ENCODE data around the gene TACC2.

Gene TACC2

DNA sequence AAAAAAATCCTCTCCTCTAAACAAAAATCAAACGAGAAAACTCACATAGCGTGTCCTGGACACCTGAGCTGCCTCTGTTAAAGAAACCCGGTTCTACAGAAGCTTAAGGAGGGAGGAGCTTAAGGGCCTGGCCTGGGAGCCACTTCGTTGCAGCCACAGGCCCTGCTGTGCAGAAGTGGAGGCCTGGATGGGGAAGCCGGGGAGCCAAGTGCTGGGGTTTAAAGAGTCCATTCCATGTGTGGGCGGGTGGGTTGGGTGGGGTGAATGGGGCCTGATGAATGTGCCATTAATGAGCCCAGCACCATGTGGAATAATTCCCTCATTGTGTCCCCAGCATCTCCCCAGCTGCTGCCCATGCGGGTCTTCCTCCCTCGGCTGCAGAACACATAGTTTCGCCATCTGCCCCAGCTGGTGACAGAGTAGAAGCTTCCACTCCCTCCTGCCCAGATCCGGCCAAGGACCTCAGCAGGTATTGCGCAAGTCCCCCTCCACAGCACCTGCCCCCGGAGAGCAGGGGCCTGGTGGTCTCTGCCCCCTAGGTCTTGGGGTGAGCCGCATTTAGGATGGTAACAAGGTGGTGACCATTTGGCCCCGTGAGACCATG is 154.4 kb downstream of the TACC2 start:
- DNase-seq (ENCODE audit: low read depth in 2 of 2) = no peak

DNA sequence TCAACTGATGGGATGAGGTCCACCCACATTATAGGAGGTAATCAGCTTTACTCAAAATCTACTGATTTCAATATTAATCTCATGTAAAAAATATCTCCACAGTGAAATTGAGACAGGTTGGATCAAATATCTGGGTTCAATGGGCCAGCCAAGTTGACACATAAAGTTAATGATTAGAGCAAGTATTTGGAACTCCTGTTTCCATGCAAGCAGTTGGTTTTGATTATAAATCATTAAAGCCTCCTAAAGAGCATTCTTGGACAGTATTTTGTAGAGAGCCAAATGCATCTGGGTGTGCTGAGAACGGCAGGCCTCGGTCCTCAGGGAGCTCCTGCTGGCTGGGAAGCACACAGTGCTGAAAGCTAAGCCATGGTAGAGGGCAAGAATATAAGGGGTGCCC is 155.2 kb downstream of the TACC2 start:
- DNase-seq (ENCODE audit: low read depth in 2 of 2) = no peak

- DNase-seq (ENCODE audit: low read depth in 2 of 2) = no peak
Observed at GRCh38 chr10:122145113-122145512, 156.2 kb downstream of the TACC2 start.

- DNase-seq (ENCODE audit: low read depth in 2 of 2) = no peak
Observed at GRCh38 chr10:122147663-122148062, 158.7 kb downstream of the TACC2 start.

DNA sequence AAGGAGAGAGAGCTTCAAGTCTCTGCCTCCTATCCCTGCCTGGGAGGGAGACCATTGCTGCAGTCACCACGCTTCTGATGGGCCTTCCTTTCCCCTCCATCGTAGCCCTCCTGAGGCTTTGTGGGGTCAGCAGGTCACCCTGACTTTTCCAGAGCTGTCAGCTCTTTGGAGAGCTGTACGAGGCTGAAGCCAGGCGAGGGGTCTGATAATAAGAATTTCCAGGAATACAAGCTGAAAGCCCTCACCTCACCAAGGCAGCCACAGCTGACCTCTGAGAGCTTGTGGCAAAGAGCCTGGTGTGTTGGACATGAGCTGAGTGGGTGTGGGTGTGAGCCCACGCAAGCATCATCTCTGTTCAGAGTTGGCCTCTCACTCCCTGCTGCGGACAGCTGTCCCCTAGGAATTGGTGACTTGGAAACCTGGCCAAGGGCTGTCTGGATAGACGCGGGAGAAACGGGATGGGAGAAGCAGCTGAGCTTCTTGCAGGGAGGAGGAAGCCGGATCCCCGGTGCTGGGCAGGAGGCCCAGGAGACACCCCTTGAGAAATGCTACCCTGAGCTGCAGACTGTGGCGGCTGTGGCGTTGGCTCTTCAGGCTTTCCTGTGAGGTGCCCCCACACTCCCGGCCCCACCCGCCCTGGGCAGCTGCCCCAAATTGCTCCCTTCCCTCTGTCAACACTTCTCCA is 160.1 kb downstream of the TACC2 start:
- no peak for DNase-seq (ENCODE audit: low read depth in 2 of 2)

DNA sequence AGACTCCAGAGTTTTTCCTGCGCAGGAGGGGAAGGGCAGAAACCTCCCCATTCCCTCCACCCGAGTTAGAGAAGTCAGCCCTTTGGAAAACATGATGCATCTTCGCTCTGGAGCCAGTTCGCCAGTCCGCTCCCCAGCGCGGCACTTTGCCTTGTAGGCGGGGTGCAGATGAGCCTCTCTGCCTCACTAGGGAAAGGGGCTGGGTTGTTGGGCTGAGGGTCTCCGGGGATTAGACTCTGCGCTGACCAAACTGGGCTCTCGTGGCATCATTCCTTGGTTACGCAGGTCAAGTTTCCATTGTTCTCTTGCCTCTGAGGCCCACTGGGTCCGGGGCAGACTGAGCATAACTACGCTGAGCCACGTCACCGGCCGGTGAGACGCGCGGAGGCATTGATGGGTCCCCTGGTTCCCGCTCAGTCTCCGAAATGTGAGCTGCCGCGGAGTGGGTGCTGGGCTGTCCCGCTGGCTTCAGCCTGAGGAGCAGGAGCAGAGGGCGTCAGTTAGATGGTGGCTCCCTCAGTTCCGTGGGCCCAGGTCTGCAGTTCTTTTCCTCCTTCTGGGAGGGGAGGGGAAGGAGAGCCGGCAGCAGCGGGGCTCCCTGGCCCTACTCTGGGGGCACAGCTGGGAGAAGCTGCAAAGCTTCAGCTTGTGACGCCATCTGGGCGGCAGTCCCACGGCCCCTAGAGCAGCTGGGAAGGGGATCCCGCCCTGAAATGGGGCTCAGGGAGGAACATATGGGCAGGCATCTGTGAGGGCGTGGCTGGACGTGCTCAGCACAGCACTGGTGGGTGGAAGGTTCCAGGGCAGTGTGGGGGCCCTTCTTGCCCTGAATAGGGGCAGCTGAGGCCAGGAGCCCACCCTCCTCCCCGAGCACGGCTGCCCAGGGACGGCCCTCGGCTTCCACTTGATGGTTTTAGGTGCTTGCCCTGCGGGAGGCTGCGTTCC is 160.9 kb downstream of the TACC2 start:
- no peak for DNase-seq (ENCODE audit: low read depth in 2 of 2)

DNA sequence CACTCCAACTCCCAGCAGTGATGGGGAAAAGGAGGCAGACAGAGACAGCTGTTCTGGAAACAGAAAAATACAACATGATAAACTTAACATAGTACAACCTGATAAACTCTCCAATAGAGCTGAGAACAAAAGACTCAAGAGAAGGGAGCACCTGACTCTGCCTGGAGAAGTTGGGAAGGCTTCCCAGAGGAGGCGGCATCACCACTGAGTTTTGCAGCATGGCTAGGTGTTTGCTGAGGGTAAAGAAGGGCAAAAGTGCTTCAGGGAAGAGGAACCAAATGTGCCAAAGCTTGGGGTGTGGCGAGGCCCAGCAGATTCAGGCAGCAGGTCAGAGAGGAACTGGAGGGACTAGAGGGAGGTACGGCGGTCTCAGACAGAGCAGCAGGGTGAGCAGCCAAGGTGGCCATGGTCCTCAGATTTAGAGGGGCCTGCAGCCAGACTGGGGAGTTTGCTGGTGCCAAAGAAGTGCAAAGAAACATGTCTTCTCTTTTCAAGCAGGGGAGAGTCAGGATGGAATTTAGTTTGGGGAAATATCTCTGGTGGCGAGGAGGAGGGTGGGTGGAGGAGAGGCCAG is 162.2 kb downstream of the TACC2 start:
- DNase-seq (ENCODE audit: low read depth in 2 of 2) = no peak

DNA sequence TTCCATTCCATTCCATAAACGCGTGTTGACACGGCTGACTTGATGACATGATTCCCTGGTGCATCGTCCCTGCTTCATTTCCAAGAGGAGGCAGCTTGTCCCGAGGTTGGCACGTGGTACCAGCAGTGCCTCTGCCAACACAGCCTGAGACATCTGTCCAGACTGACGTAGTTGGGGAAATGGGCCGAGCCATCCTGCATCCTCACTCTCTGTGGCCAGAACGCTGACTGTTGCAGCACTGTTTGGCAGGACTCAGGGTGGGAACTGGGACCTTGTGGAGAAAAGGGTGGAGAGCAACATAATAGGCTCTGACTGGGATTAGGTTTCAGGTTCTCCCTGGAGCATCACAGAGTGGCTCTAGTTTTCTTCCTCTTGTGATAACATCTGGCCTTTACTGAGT is 163.6 kb downstream of the TACC2 start:
- no peak for DNase-seq (ENCODE audit: low read depth in 2 of 2)

- no peak for DNase-seq (ENCODE audit: low read depth in 2 of 2)
Observed at GRCh38 chr10:122154031-122154544, 165.1 kb downstream of the TACC2 start.

DNA sequence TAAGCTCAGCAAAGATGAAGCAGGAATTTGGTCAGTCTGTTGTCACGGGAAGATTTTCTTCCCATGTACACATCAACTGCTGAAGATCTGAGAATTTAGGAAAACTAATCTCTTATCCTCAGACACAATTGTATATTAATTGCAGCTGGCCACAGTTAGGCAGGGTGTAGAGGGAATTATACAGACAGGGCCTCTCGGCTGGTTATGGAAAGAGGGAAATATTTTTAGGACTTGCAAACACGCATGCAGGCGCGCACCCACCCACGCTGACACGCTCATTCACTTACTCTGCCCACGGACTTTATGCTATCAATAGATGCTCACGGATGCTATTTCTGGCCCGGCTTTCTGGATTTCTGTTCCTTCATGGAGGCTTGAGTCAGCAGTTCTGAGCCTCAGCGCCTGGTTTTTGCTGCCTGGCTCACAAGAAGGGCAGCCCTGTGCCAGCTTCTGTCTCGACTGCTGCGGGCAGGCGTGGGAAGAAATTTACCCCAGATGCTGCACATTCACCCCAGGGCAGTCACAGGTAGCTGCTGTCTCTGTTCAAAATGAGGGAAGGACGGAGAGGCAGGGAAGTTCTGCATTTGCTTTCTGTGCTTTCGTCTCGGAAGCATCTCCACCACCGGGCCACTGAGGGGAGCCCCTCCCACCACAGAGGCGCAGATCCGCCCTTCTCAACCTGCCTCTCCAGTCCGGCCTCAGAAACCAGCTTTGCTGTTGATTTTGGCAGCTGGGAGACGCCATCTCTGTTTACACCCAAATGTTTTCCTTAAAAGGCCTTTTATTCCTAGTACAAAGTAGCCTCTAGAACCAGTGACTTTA is 165.8 kb downstream of the TACC2 start:
- no peak for DNase-seq (ENCODE audit: low read depth in 2 of 2)

GRCh38 chr10:122157451-122157850 is 168.5 kb downstream of the TACC2 start:
- no peak for DNase-seq (ENCODE audit: low read depth in 2 of 2)

DNA sequence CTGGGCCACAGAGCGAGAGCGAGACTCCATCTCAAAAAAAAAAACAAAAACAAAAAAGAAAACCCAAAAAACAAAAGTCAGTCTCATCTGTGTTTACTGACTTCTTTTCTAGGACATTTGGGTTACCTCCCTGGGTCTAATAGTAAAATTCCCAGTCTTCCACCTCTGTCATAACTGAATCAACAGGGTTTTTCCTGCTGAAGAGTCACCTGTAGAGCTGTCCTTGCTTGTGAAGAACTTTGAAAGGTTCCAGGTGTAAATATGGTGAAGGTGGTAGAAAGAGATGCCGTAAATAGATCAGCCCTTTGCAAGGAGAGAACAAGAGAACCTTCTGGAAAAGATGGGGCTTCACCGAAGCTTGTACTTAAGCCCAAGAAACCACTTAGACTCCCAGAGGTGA is 169.4 kb downstream of the TACC2 start:
- no peak for DNase-seq (ENCODE audit: low read depth in 2 of 2)

DNA sequence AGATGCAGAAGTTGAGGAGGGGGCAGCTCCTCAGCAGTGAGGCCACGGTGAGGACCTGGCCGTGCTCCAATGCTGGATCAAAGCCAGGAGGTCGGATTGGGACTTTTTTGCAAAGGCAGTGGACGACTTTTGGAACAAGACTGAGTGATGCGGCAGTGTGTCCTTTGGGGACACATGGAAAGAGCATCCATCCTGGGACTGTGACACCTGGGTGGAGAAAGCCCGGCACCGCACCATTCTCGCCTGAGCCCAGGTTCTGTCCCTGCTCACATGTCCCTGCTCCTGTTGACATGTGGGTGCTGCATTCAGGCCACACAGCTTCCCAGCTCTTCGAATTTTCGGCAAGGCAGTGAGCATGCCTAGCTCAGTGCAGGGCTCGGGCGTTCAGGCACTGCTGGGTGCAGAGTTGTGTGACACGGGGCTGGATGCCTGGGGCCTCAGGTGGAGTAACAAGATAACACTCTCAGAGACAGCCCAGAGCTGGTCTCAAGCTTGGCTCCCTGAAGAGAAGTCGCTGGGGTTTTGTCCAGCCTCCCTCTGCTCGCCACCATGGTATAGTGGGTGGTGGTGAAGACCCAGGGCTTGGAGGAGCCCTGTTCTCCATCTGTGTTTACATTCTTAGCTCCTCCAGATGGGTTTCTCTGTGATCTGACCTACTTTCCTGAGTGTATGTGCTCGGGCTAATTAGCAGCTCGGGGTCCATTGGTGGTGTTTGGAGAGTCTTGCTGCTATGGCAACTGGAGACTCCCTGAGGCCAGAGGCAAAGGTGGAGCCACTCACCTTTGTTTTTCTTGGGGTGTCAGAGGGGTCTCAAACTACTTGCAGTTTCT is 170.4 kb downstream of the TACC2 start:
- DNase-seq (ENCODE audit: low read depth in 2 of 2) = no peak

DNA sequence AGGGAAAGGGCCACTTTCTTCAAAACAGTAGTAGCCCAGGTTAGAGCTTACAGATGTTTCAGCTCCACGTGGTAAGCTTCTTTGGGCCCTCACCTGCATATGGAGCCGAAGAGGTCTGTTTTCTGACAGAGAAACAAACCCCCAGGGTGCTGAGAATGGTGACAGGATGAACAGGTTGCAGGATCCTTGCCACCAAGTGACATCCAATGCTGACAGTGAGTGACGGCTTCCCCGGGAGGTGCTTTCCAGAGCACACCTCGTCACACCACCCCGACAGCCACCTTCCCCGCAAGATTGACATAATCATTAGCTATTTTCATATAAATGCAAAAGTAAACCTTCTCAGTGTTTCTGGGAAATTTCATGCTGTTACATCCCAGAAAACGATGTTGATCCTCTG is 172.8 kb downstream of the TACC2 start:
- no peak for DNase-seq (ENCODE audit: low read depth in 2 of 2)

- no peak for DNase-seq (ENCODE audit: low read depth in 2 of 2)
Observed at GRCh38 chr10:122162671-122163173, 173.8 kb downstream of the TACC2 start.

DNA sequence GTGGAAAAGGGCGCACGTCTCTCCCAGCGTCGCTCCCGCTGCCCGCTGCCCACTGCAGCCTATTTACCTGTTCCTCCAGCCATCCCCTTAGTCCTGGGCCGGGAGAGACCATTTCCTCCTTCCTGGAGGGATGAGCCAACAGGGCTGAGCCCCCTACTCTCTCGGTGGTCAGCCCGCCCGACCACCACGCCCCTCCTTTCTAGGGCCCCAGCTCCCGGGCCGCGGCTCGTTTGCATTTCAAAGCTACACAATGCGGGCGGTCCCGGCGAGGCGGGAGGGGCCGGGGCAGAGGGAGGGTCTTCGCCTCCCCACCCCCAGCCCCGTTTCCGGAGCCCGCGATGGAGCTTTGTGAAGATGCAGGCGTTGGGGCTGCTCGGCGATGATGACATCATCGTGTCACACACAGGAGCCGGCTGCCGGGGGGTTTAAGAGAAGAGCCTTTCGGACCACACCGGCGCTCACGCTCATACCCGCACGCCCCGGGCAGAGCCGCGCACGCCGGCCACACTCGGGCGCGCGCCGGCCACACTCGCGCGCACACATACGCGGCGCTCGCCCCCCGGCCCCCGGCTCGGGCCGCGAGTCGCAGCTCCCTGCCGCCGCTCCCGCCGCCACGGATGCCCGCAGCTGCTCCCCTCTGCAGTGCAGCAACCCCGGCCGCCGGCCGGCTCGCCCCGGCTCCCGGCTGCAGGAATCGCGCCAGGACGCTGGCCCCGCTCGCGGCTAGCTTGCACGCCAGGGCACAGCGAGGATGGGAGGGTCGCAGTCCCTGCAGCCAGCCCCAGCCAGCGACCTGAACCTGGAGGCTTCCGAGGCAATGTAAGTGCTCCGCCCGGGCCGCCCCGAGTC is 174.4 kb downstream of the TACC2 start:
- DNase-seq (ENCODE audit: low read depth in 2 of 2) = peak in 1 of 2 donors; percentile 4

DNA sequence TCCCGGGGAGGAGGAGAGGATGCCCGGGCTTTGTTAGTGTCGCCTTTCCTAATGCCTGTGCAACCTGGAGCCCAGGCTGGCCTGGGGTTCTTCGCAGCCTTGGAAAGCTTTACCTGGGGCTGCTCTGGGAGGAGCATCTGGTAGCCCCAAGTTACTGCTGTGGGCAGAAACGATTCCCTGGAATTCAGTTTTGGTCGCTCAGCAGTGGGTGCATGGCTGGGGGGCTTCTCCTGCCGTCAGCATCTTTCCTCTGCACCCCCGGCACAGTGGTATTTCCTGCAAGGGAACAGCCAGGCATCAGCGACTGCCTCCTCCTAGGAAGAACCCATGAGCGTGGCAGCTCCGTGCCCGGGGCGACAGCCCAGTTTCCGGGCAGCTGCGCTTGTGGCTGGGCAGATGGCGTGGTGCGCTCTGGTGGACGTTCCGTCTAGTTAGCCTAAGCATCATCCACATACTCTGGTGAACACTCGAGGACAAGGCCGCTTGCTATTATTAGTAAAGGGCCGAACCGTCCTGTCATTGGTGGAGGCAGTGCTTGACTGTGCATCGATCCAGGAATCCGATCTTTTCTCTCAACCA is 175.1 kb downstream of the TACC2 start:
- DNase-seq (ENCODE audit: low read depth in 2 of 2) = no peak

- no peak for DNase-seq (ENCODE audit: low read depth in 2 of 2)
Observed at GRCh38 chr10:122164815-122165483, 176.0 kb downstream of the TACC2 start.
